Peyer's patch (tissue), 4 donors: Measurements from ENCODE around the gene CST9L.

Experiments
- CTCF ChIP-seq, 6 experiments: fragments of 450-650 bp in 4 of 6; fragments of 200-600 bp in 2 of 6; sonication (generic) in 1 of 6; IDR thresholded peaks; one replicate each; pipeline ENCODE4 v1.5.1; 2017 to 2019; ENCODE audit warnings: antibody characterized with exemption in 6 of 6, mild to moderate bottlenecking in 3 of 6, moderate library complexity in 1 of 6
- POLR2A ChIP-seq, 2 donors: fragments of 450-650 bp; IDR thresholded peaks; one replicate each; pipeline ENCODE4 v1.5.1; 2017; ENCODE audit warnings: antibody characterized with exemption in 2 of 2, mild to moderate bottlenecking in 2 of 2, moderate library complexity in 2 of 2

GRCh38 chr20:23569570-23569969 is 1.3 kb upstream of the CST9L start:
- TF ChIP-seq CTCF (IDR thresholded peaks at IDR 0.05) (no peak), POLR2A (IDR thresholded peaks at IDR 0.05) (no peak)
